ENCODE measurements around the gene RICTOR. TPM values are rescaled to one million over a fixed set of nuclear protein-coding genes. Genes with fewer than 3 reads are reported as not detected.

RICTOR gene
- total RNA-seq, 2 experiments from 2014 or later = 125 TPM

GRCh38 chr5:38940230-38940858 is 133.9 kb downstream of the RICTOR start:
- Histone ChIP-seq H3K36me3 (ENCODE audit: insufficient read depth, low read length) (peaks cover 44% of the 10 kb centered on the region), H3K4me1 (ENCODE audit: insufficient read depth, low read length) (no peaks in the 10 kb centered on the region), H3K4me3 (ENCODE audit: low read length) (no peak overlapping the region), H3K27ac (ENCODE audit: low read depth in 1 of 2, low read length in 2 of 2) (no peak overlapping the region), H3K9me3 (ENCODE audit: control insufficient read depth in 1 of 2, insufficient read depth in 1 of 2, low read length in 2 of 2) (no peaks in the 10 kb centered on the region), H3K27me3 (ENCODE audit: control insufficient read depth in 1 of 2, insufficient read depth in 2 of 2, low read length in 2 of 2) (no peaks in the 10 kb centered on the region)
- Mint-ChIP-seq H3K27ac (no peak overlapping the region), H3K4me3 (no peak overlapping the region), H3K4me1 (ENCODE audit: low read depth) (no peaks in the 10 kb centered on the region), H3K9me3 (no peaks in the 10 kb centered on the region), H3K27me3 (no peaks in the 10 kb centered on the region), H3K36me3 (ENCODE audit: low read depth) (peaks cover 83% of the 10 kb centered on the region)
- CTCF ChIA-PET = no interaction called here
- ATAC-seq (ENCODE audit: poor library complexity) (no peak), DNase-seq (no peak)
- no peak for TF ChIP-seq CTCF (IDR thresholded peaks at IDR 0.05)
- intact Hi-C loops (cut with DNase I, micrococcal nuclease) = no loop called here
- POLR2A ChIA-PET = no interaction called here

- Histone ChIP-seq H3K36me3 (ENCODE audit: insufficient read depth, low read length) (peaks cover 31% of the 10 kb centered on the region), H3K27me3 (ENCODE audit: control insufficient read depth in 1 of 2, insufficient read depth in 2 of 2, low read length in 2 of 2) (no peaks in the 10 kb centered on the region), H3K4me1 (ENCODE audit: insufficient read depth, low read length) (no peaks in the 10 kb centered on the region), H3K27ac (ENCODE audit: low read depth in 1 of 2, low read length in 2 of 2) (no peak overlapping the region), H3K4me3 (ENCODE audit: low read length) (no peak overlapping the region), H3K9me3 (ENCODE audit: control insufficient read depth in 1 of 2, insufficient read depth in 1 of 2, low read length in 2 of 2) (no peaks in the 10 kb centered on the region)
- Mint-ChIP-seq H3K27ac (no peak overlapping the region), H3K36me3 (ENCODE audit: low read depth) (peaks cover 69% of the 10 kb centered on the region), H3K9me3 (no peaks in the 10 kb centered on the region), H3K27me3 (no peaks in the 10 kb centered on the region), H3K4me1 (ENCODE audit: low read depth) (no peaks in the 10 kb centered on the region), H3K4me3 (no peak overlapping the region)
- intact Hi-C loops (cut with DNase I, micrococcal nuclease) = no loop called here
- DNase-seq (no peak), ATAC-seq (ENCODE audit: poor library complexity) (no peak)
- CTCF ChIA-PET = no interaction called here
- POLR2A ChIA-PET = no interaction called here
- TF ChIP-seq CTCF (IDR thresholded peaks at IDR 0.05) = no peak
These were observed 135.2 kb downstream of the RICTOR start for GRCh38 chr5:38938973-38939372.

GRCh38 chr5:38938424-38938823 is 135.8 kb downstream of the RICTOR start:
- Mint-ChIP-seq H3K4me1 (ENCODE audit: low read depth) (no peaks in the 10 kb centered on the region), H3K4me3 (no peak overlapping the region), H3K27me3 (no peaks in the 10 kb centered on the region), H3K27ac (no peak overlapping the region), H3K9me3 (no peaks in the 10 kb centered on the region), H3K36me3 (ENCODE audit: low read depth) (peaks cover 69% of the 10 kb centered on the region)
- ChIA-PET POLR2A (no interaction called here), CTCF (no interaction called here)
- Histone ChIP-seq H3K4me3 (ENCODE audit: low read length) (no peak overlapping the region), H3K27me3 (ENCODE audit: control insufficient read depth in 1 of 2, insufficient read depth in 2 of 2, low read length in 2 of 2) (no peaks in the 10 kb centered on the region), H3K9me3 (ENCODE audit: control insufficient read depth in 1 of 2, insufficient read depth in 1 of 2, low read length in 2 of 2) (no peaks in the 10 kb centered on the region), H3K36me3 (ENCODE audit: insufficient read depth, low read length) (peaks cover 25% of the 10 kb centered on the region), H3K27ac (ENCODE audit: low read depth in 1 of 2, low read length in 2 of 2) (no peak overlapping the region), H3K4me1 (ENCODE audit: insufficient read depth, low read length) (no peaks in the 10 kb centered on the region)
- ATAC-seq (ENCODE audit: poor library complexity) (no peak), DNase-seq (no peak)
- TF ChIP-seq CTCF (IDR thresholded peaks at IDR 0.05) = no peak
- intact Hi-C loops (cut with DNase I, micrococcal nuclease) = no loop called here
